Trophoblast cell (in vitro differentiated cells and primary cell): ENCODE results near the gene BIN2.
A peak's percentile ranks its signal among the peaks of the same experiment; 100 is the strongest.

ENCODE experiments used
- DNase-seq, 2 donors: peaks; one replicate each; pipeline ENCODE4 v3.0.0-alpha.2; 2016
- H2AFZ ChIP-seq: 2 replicates; pipeline ENCODE4 v1.6.1; 2013; ENCODE audit warnings: low read length, moderate library complexity, mild to moderate bottlenecking; ENCODE audit not compliant: insufficient read depth, poor library complexity
- H2AK5ac ChIP-seq: 2 replicates; pipeline ENCODE4 v1.6.1; 2013; ENCODE audit warnings: mild to moderate bottlenecking, low read length
- H2BK120ac ChIP-seq: 2 replicates; pipeline ENCODE4 v1.6.1; 2013; ENCODE audit warnings: low read length, mild to moderate bottlenecking, moderate library complexity; ENCODE audit not compliant: insufficient read depth, poor library complexity
- H2BK12ac ChIP-seq: 2 replicates; pipeline ENCODE4 v1.6.1; 2013; ENCODE audit warnings: mild to moderate bottlenecking, low read length, moderate library complexity
- H2BK5ac ChIP-seq: 2 replicates; pipeline ENCODE4 v1.6.1; 2013; ENCODE audit warnings: low read length, low read depth, moderate library complexity, mild to moderate bottlenecking; ENCODE audit not compliant: poor library complexity
- H3K14ac ChIP-seq: 2 replicates; pipeline ENCODE4 v1.6.1; 2013; ENCODE audit warnings: mild to moderate bottlenecking, low read length
- H3K18ac ChIP-seq: 2 replicates; pipeline ENCODE4 v1.6.1; 2013; ENCODE audit warnings: mild to moderate bottlenecking, low read length
- H3K23ac ChIP-seq: 2 replicates; pipeline ENCODE4 v1.6.1; 2013; ENCODE audit warnings: low read length
- H3K27ac ChIP-seq: 2 replicates; pipeline ENCODE4 v1.5.1; 2013; ENCODE audit warnings: low read depth, mild to moderate bottlenecking, inconsistent platforms, low read length, moderate library complexity
- H3K27me3 ChIP-seq: 2 replicates; pipeline ENCODE4 v1.6.1; 2013; ENCODE audit warnings: inconsistent platforms, mild to moderate bottlenecking, low read length, moderate library complexity; ENCODE audit not compliant: insufficient read depth
- H3K36me3 ChIP-seq, 2 experiments: 1 replicate in 1 of 2; 2 replicates in 1 of 2; pipeline ENCODE4 v1.6.1; 2013; ENCODE audit warnings: low read length in 2 of 2, mild to moderate bottlenecking in 2 of 2, moderate library complexity in 1 of 2; ENCODE audit not compliant: insufficient read depth in 2 of 2, control insufficient read depth in 1 of 2
- H3K4ac ChIP-seq: 2 replicates; pipeline ENCODE4 v1.6.1; 2013; ENCODE audit warnings: low read depth, mild to moderate bottlenecking, low read length, moderate library complexity
- H3K4me1 ChIP-seq, 2 experiments: 1 replicate in 1 of 2; 2 replicates in 1 of 2; pipeline ENCODE4 v1.6.1; 2013; ENCODE audit warnings: low read length in 2 of 2, mild to moderate bottlenecking in 2 of 2, moderate library complexity in 1 of 2; ENCODE audit not compliant: insufficient read depth in 2 of 2, control insufficient read depth in 1 of 2
- H3K4me2 ChIP-seq: 2 replicates; pipeline ENCODE4 v1.6.1; 2013; ENCODE audit warnings: inconsistent platforms, mild to moderate bottlenecking, low read length, moderate library complexity
- H3K4me3 ChIP-seq: 2 replicates; pipeline ENCODE4 v1.5.1; 2013; ENCODE audit warnings: mild to moderate bottlenecking, low read depth, low read length, inconsistent platforms
- H3K79me1 ChIP-seq: one replicate; pipeline ENCODE4 v1.6.1; 2013; ENCODE audit warnings: low read length
- H3K79me2 ChIP-seq: 2 replicates; pipeline ENCODE4 v1.6.1; 2013; ENCODE audit warnings: low read length, mild to moderate bottlenecking; ENCODE audit not compliant: control insufficient read depth, insufficient read depth, poor library complexity
- H3K9ac ChIP-seq: 2 replicates; pipeline ENCODE4 v1.6.1; 2013; ENCODE audit warnings: mild to moderate bottlenecking, low read length
- H3K9me3 ChIP-seq: 2 replicates; pipeline ENCODE4 v1.6.1; 2013; ENCODE audit warnings: low read depth, mild to moderate bottlenecking, control low read depth, inconsistent platforms, low read length; ENCODE audit not compliant: insufficient read depth
- H4K12ac ChIP-seq: 2 replicates; pipeline ENCODE4 v1.6.1; 2013; ENCODE audit warnings: low read depth, mild to moderate bottlenecking, low read length, moderate library complexity
- H4K8ac ChIP-seq: 2 replicates; pipeline ENCODE4 v1.6.1; 2013; ENCODE audit warnings: low read depth, mild to moderate bottlenecking, low read length, moderate library complexity
- H4K91ac ChIP-seq: one replicate; pipeline ENCODE4 v1.6.1; 2013; ENCODE audit warnings: low read depth, mild to moderate bottlenecking, low read length, moderate library complexity
- WGBS: extraction: QIAGEN DNeasy Blood & Tissue Kit; methylation state at CpG from one replicate; pipeline ENCODE4 v1.1.7; 2013; ENCODE audit warnings: missing lambda C conversion rate; ENCODE audit not compliant: insufficient read length, insufficient coverage; ENCODE audit errors: extremely low coverage; 5-methylcytosine and 5-hydroxymethylcytosine counted together

The BIN2 gene

GRCh38 chr12:51360315-51360714 is 36.3 kb upstream of the BIN2 start:
- WGBS: no CpG with 5 or more reads among the region's 2 CpGs
- no peak overlapping the region for H3K4me2 ChIP-seq
- no peak overlapping the region for H3K27ac ChIP-seq
- H3K36me3 ChIP-seq: peaks cover 73 to 82% of the 10 kb centered on the region in 2 experiments
- H3K4me1 ChIP-seq: peaks cover 21 to 25% of the 10 kb centered on the region in 2 experiments
- H2AK5ac ChIP-seq: no peak overlapping the region
- peaks cover 1% of the 10 kb centered on the region for H3K9me3 ChIP-seq
- no peak overlapping the region for H4K12ac ChIP-seq
- H3K9ac ChIP-seq: no peak overlapping the region
- no peak overlapping the region for H3K23ac ChIP-seq
- no peak overlapping the region for H2BK12ac ChIP-seq
- H2BK120ac ChIP-seq: no peak overlapping the region
- H4K91ac ChIP-seq: no peak overlapping the region
- no peak overlapping the region for H3K4ac ChIP-seq
- H3K79me1 ChIP-seq: peaks cover 8% of the 10 kb centered on the region
- H3K4me3 ChIP-seq: no peak overlapping the region
- no peak for DNase-seq
- no peaks in the 10 kb centered on the region for H3K79me2 ChIP-seq
- no peak overlapping the region for H3K18ac ChIP-seq
- no peak overlapping the region for H2BK5ac ChIP-seq
- no peaks in the 10 kb centered on the region for H3K27me3 ChIP-seq
- H4K8ac ChIP-seq: no peak overlapping the region
- no peak overlapping the region for H2AFZ ChIP-seq
- H3K14ac ChIP-seq: no peak overlapping the region

DNA sequence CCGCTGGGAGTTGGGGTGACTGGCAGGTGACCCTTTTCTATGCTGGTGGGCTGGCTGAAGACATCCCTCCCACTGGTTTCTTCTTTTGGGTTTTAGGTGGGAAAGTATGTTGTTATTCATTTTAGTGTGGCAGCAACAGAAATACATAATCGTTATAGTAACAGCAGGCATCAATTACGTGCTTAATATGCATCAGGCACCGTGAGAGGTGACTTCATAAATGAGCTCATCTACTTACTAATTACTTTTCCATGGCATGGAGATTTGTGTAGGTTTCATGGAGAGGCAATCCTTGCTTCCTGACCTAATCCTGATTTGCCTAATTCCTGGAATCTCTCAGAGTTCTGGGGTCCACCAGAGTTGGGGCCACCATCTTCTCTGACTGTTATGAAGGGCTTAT is 35.9 kb upstream of the BIN2 start:
- Histone ChIP-seq H3K4me2 (no peak overlapping the region), H3K9ac (no peak overlapping the region), H3K4ac (no peak overlapping the region), H2AFZ (no peak overlapping the region), H3K36me3 (peaks cover 72 to 82% of the 10 kb centered on the region in 2 experiments), H3K79me1 (peaks cover 8% of the 10 kb centered on the region), H2BK120ac (no peak overlapping the region), H3K23ac (no peak overlapping the region), H4K91ac (no peak overlapping the region), H4K8ac (no peak overlapping the region), H3K27ac (no peak overlapping the region), H3K4me1 (peaks cover 21 to 25% of the 10 kb centered on the region in 2 experiments), H2BK5ac (no peak overlapping the region), H3K4me3 (no peak overlapping the region), H3K18ac (no peak overlapping the region), H2AK5ac (no peak overlapping the region), H3K27me3 (no peaks in the 10 kb centered on the region), H2BK12ac (no peak overlapping the region), H3K14ac (no peak overlapping the region), H4K12ac (no peak overlapping the region), H3K79me2 (no peaks in the 10 kb centered on the region), H3K9me3 (peaks cover 1% of the 10 kb centered on the region)
- WGBS: no CpG with 5 or more reads among the region's 4 CpGs
- DNase-seq: no peak

- H2AK5ac ChIP-seq: no peak overlapping the region
- H3K4me2 ChIP-seq: no peak overlapping the region
- no peak overlapping the region for H4K91ac ChIP-seq
- no peaks in the 10 kb centered on the region for H3K9me3 ChIP-seq
- H4K12ac ChIP-seq: no peak overlapping the region
- WGBS: no CpG with 5 or more reads among the region's 8 CpGs
- peaks cover 14 to 18% of the 10 kb centered on the region in 2 experiments for H3K4me1 ChIP-seq
- H2BK120ac ChIP-seq: no peak overlapping the region
- no peak overlapping the region for H2AFZ ChIP-seq
- H3K14ac ChIP-seq: no peak overlapping the region
- no peak overlapping the region for H4K8ac ChIP-seq
- no peaks in the 10 kb centered on the region for H3K79me2 ChIP-seq
- no peaks in the 10 kb centered on the region for H3K27me3 ChIP-seq
- H2BK12ac ChIP-seq: no peak overlapping the region
- no peak overlapping the region for H3K4me3 ChIP-seq
- no peak overlapping the region for H3K23ac ChIP-seq
- H3K4ac ChIP-seq: no peak overlapping the region
- no peak overlapping the region for H3K9ac ChIP-seq
- H3K18ac ChIP-seq: no peak overlapping the region
- peak; percentile 87 to 88 for DNase-seq
- no peak overlapping the region for H2BK5ac ChIP-seq
- H3K36me3 ChIP-seq: peaks cover 74 to 85% of the 10 kb centered on the region in 2 experiments
- peaks cover 5% of the 10 kb centered on the region for H3K79me1 ChIP-seq
- H3K27ac ChIP-seq: no peak overlapping the region
Measured at GRCh38 chr12:51358496-51358895, 34.5 kb upstream of the BIN2 start.

DNA sequence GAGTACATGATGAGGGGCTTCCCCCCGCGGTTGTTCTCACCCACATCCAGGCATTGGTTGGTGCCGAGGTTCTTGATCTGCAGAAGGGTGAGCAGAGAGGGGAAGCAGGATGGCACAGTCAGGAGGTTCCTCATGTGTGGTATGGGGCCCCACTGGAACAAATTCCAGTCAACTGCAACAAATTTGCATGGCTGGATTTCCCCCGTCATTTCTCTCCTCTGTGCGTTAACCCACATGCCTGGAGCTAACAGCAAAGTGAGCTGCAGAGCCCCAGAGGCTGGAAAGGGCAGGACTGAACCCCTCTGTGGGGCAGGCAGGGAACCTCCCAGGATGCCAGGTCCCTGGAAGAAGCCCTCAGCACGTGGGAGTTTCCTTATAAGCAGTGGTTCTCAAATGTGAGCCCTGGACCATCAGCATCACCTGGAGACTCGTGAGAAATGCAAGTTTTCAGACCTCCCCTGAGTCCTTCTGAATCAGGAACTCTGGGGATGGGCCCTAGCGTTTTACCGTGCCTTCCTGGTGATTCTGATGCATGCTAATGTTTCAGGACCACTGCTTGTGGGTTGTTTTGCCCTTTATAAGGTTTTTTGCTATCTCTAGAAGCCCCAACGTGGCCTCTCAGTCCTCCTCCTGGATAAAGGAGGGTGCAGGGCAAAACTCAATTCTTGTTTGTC is 33.5 kb upstream of the BIN2 start:
- no peaks in the 10 kb centered on the region for H3K79me2 ChIP-seq
- H3K27me3 ChIP-seq: no peaks in the 10 kb centered on the region
- H3K4ac ChIP-seq: no peak overlapping the region
- H2BK5ac ChIP-seq: no peak overlapping the region
- H2BK12ac ChIP-seq: no peak overlapping the region
- no peak overlapping the region for H3K14ac ChIP-seq
- DNase-seq: no peak
- H3K4me1 ChIP-seq: peaks cover 13 to 16% of the 10 kb centered on the region in 2 experiments
- no peak overlapping the region for H3K9ac ChIP-seq
- no peak overlapping the region for H4K91ac ChIP-seq
- H3K4me3 ChIP-seq: no peak overlapping the region
- H2AFZ ChIP-seq: no peak overlapping the region
- H3K79me1 ChIP-seq: peaks cover 3% of the 10 kb centered on the region
- H3K36me3 ChIP-seq: peaks cover 78 to 87% of the 10 kb centered on the region in 2 experiments
- H4K12ac ChIP-seq: no peak overlapping the region
- H3K27ac ChIP-seq: no peak overlapping the region
- H2BK120ac ChIP-seq: no peak overlapping the region
- H3K23ac ChIP-seq: no peak overlapping the region
- no peak overlapping the region for H2AK5ac ChIP-seq
- no peak overlapping the region for H4K8ac ChIP-seq
- no peak overlapping the region for H3K18ac ChIP-seq
- no peaks in the 10 kb centered on the region for H3K9me3 ChIP-seq
- no peak overlapping the region for H3K4me2 ChIP-seq
- WGBS: no CpG with 5 or more reads among the region's 10 CpGs
